HepG2 (cell line): ENCODE data around the gene NDRG2. TPM values are rescaled to one million over a fixed set of nuclear protein-coding genes. Genes with fewer than 3 reads are reported as not detected.

Source experiments
- ATF1 ChIP-seq: IDR thresholded peaks from 2 replicates; pipeline ENCODE4 v1.6.1; 2016; ENCODE audit warnings: mild to moderate bottlenecking, control low read depth
- CERS6 ChIP-seq: sonication (generic); formaldehyde crosslinking; IDR thresholded peaks from 2 replicates; pipeline ENCODE4 v1.5.0; 2020; ENCODE audit warnings: missing genetic modification reagents
- ELF3 ChIP-seq: IDR thresholded peaks from 2 replicates; pipeline ENCODE4 v1.6.1; 2016; ENCODE audit warnings: missing genetic modification reagents, missing compliant biosample characterization
- HNRNPH1 ChIP-seq: fragments of 200-400 bp; formaldehyde crosslinking; optimal IDR thresholded peaks from 2 replicates; pipeline ENCODE3; 2017; ENCODE audit warnings: mild to moderate bottlenecking, low read depth, low read length
- IRF1 ChIP-seq: sonication (generic); formaldehyde crosslinking; IDR thresholded peaks from 2 replicates; pipeline ENCODE4 v1.4.0; 2020; ENCODE audit warnings: low read depth, mild to moderate bottlenecking, missing genetic modification reagents
- JUN ChIP-seq: sonication (generic); formaldehyde crosslinking; IDR thresholded peaks from 2 replicates; pipeline ENCODE4 v1.4.0; 2020; ENCODE audit warnings: mild to moderate bottlenecking, missing genetic modification reagents
- KLF16 ChIP-seq, 2 experiments: sonication (generic) in 1 of 2; formaldehyde crosslinking in 1 of 2; IDR thresholded peaks; 2 replicates each; pipeline versions ENCODE4 v1.6.1 to v1.8.0; 2016 to 2023; ENCODE audit warnings: missing genetic modification reagents in 2 of 2, missing compliant biosample characterization in 1 of 2
- MNT ChIP-seq: fragments of 450-650 bp; IDR thresholded peaks from 2 replicates; pipeline ENCODE4 v1.6.1; 2016
- MXI1 ChIP-seq: IDR thresholded peaks from 3 replicates; pipeline ENCODE4 v1.6.1; 2012; ENCODE audit warnings: low read depth, low read length, inconsistent platforms, borderline replicate concordance
- ONECUT2 ChIP-seq: sonication (generic); formaldehyde crosslinking; IDR thresholded peaks from 2 replicates; pipeline ENCODE4 v1.4.0; 2020; ENCODE audit warnings: missing genetic modification reagents
- PAXIP1 ChIP-seq: sonication (generic); formaldehyde crosslinking; conservative IDR thresholded peaks from 2 replicates; pipeline ENCODE4 v1.4.0; 2020; ENCODE audit warnings: mild to moderate bottlenecking, missing genetic modification reagents, moderate library complexity
- PBX2 ChIP-seq: IDR thresholded peaks from 2 replicates; pipeline ENCODE4 v1.6.1; 2016; ENCODE audit warnings: control low read depth
- RFX5 ChIP-seq: IDR thresholded peaks from 2 replicates; pipeline ENCODE4 v1.6.1; 2011; ENCODE audit warnings: low read depth, low read length, improper control_type of control experiment
- SRSF4 ChIP-seq: fragments of 200-400 bp; formaldehyde crosslinking; IDR thresholded peaks from one replicate; pipeline ENCODE4 v1.6.1; 2018; ENCODE audit warnings: mild to moderate bottlenecking, low read depth, low read length, moderate library complexity; ENCODE audit not compliant: poor library complexity, severe bottlenecking
- ZFP1 ChIP-seq: IDR thresholded peaks from 2 replicates; pipeline ENCODE4 v1.6.1; 2016
- ZNF136 ChIP-seq: sonication (generic); formaldehyde crosslinking; IDR thresholded peaks from 2 replicates; pipeline ENCODE4 v1.8.1; 2022; ENCODE audit warnings: low read depth, mild to moderate bottlenecking, moderate library complexity, missing genetic modification reagents
- ZNF703 ChIP-seq: sonication (generic); formaldehyde crosslinking; IDR thresholded peaks from 2 replicates; pipeline ENCODE4 v1.5.1; 2020; ENCODE audit warnings: missing genetic modification reagents, mild to moderate bottlenecking, moderate library complexity, borderline replicate concordance
- ZNF704 ChIP-seq: sonication (generic); formaldehyde crosslinking; IDR thresholded peaks from 2 replicates; pipeline ENCODE4 v1.8.1; 2023; ENCODE audit warnings: mild to moderate bottlenecking, inconsistent platforms, moderate library complexity, missing genetic modification reagents, borderline replicate concordance
- ZSCAN25 ChIP-seq: sonication (generic); formaldehyde crosslinking; IDR thresholded peaks from 2 replicates; pipeline ENCODE4 v1.8.0; 2022; ENCODE audit warnings: mild to moderate bottlenecking, missing genetic modification reagents
- ZZZ3 ChIP-seq: sonication (generic); formaldehyde crosslinking; IDR thresholded peaks from 2 replicates; pipeline ENCODE4 v1.4.0; 2020; ENCODE audit warnings: missing genetic modification reagents, mild to moderate bottlenecking, borderline replicate concordance
- polyA plus RNA-seq, 8 experiments: library from polyadenylated mRNA; depleted of rRNA in 3 of 8; stranded (reverse) in 7 of 8; unstranded in 1 of 8; fragments of >200 nt; fragmentation: Illumina TruSeq in 4 of 8; extraction: Trizol in 4 of 8; gene quantifications; 2 replicates each; pipeline versions ENCODE4 v1.2.1 to v1.2.3, GENCODE V29; 2011 to 2016; ENCODE audit warnings: low read depth in 4 of 8, missing spikeins in 1 of 8, mixed read lengths in 1 of 8; ENCODE audit not compliant: insufficient read depth in 1 of 8
- total RNA-seq, 5 experiments: library from RNA; depleted of rRNA; stranded (reverse); fragments of >200 nt; fragmentation: Illumina TruSeq; extraction: Trizol; gene quantifications; 2 replicates each; pipeline ENCODE4 v1.2.3, GENCODE V29; 2016; ENCODE audit warnings: low read depth in 1 of 5

NDRG2 gene
- total and polyA plus RNA-seq, 2 of the 13 experiments (the other 11 are each of a cell fraction or from before 2014, with no cell fraction given), result 27.2 to 189 TPM

GRCh38 chr14:20989787-20990600, 34.9 kb downstream of the NDRG2 start, which contains the start of gene METTL17 (continued):
- peak; percentile 28; the same call in 1 of the 2 replicates for TF ChIP-seq PAXIP1 (CRISPR knock-in tag)
- peak; percentile 82 for TF ChIP-seq ELF3 (CRISPR knock-in tag)
- TF ChIP-seq MXI1, result peak; percentile 14; the same call in 1 of the 3 replicates
- 0 out of 2 replicates have a peak, but pooled peaks have one; percentile 19 for TF ChIP-seq RFX5
- TF ChIP-seq ZZZ3 (CRISPR knock-in tag), result peak; percentile 56; the same call in 1 of the 2 replicates
- no peak for TF ChIP-seq ZNF136
- no peak for TF ChIP-seq ZNF703
- TF ChIP-seq KLF16 (CRISPR knock-in tag; IDR thresholded peaks at IDR 0.05), result peak in 1 of 2 experiments; percentile 29; a peak in 1 of 4 replicates
- no peak for TF ChIP-seq ONECUT2 (CRISPR knock-in tag)
- peak; percentile 92 for TF ChIP-seq ZNF704 (CRISPR knock-in tag)
- no peak for TF ChIP-seq MNT
- TF ChIP-seq ZSCAN25 (CRISPR knock-in tag), result no peak; the same call in 1 of the 2 replicates
- no peak for TF ChIP-seq HNRNPH1
- no peak for TF ChIP-seq JUN (CRISPR knock-in tag)
- no peak for TF ChIP-seq IRF1 (CRISPR knock-in tag)
- no peak for TF ChIP-seq PBX2 (CRISPR knock-in tag)
- peak; percentile 77 for TF ChIP-seq ATF1 (CRISPR knock-in tag)
- no peak for TF ChIP-seq ZFP1
- TF ChIP-seq SRSF4, result no peak
- TF ChIP-seq CERS6 (CRISPR knock-in tag), result no peak
